Gastrocnemius medialis (tissue), 4 donors: ENCODE data around the gene GALNT14.

ENCODE experiments used
- CTCF ChIP-seq, 5 experiments: fragments of 450-650 bp in 3 of 5; fragments of 200-600 bp in 2 of 5; sonication (generic) in 2 of 5; IDR thresholded peaks in 4 of 5; conservative IDR thresholded peaks in 1 of 5; 1 replicate in 4 of 5; 2 replicates in 1 of 5; pipeline ENCODE4 v1.5.1; 2016 to 2019; ENCODE audit warnings: antibody characterized with exemption in 5 of 5, mild to moderate bottlenecking in 3 of 5, moderate library complexity in 3 of 5
- POLR2A ChIP-seq, 2 donors: fragments of 450-650 bp; IDR thresholded peaks; one replicate each; pipeline ENCODE4 v1.6.1; 2017; ENCODE audit warnings: antibody characterized with exemption in 2 of 2, mild to moderate bottlenecking in 2 of 2, moderate library complexity in 2 of 2

GRCh38 chr2:30974554-30974953 is 163.7 kb downstream of the GALNT14 start:
- no peak for TF ChIP-seq CTCF (IDR thresholded peaks at IDR 0.05 in 4 of 5, conservative IDR thresholded peaks at IDR 0.05 in 1 of 5)
- no peak for TF ChIP-seq POLR2A (IDR thresholded peaks at IDR 0.05)
